Naive thymus-derived CD8-positive, alpha-beta T cell (primary cell): ENCODE results near the gene DNAH6. TPM values are rescaled to one million over a fixed set of nuclear protein-coding genes. Genes with fewer than 3 reads are reported as not detected.

Source experiments
- ATAC-seq, 2 donors: fragments of 150-1000 bp; cut with Tn5 transposase in 1 of 2; sonication (Bioruptor Pico), chemical (Tn5 transposase) in 1 of 2; 1 replicate in 1 of 2; 2 replicates in 1 of 2; pipeline ENCODE4 v1.10.0; 2021; ENCODE audit warnings: mild to moderate bottlenecking in 2 of 2, moderate library complexity in 2 of 2
- POLR2A ChIA-PET: fragments of 350-600 bp; sonication (Branson Sonifier 250); formaldehyde crosslinking; loops from one replicate; lab custom pipeline; 2021; ENCODE audit warnings: antibody characterized with exemption; lab: Charles Lee
- DNase-seq, 10 donors: peaks; one replicate each; pipeline versions ENCODE4 v3.0.0 to v3.0.0-alpha.2; 2020 to 2022
- H3K27ac Mint-ChIP-seq, 10 donors: one replicate each; pipeline ENCODE4 v1.8.0; 2020 to 2022; ENCODE audit warnings: mild to moderate bottlenecking in 10 of 10, mixed read lengths in 10 of 10, moderate library complexity in 4 of 10, inconsistent platforms in 1 of 10
- H3K27me3 Mint-ChIP-seq, 5 donors: one replicate each; pipeline ENCODE4 v1.8.0; 2021 to 2022; ENCODE audit warnings: mixed read lengths in 5 of 5
- H3K36me3 Mint-ChIP-seq, 3 donors: one replicate each; pipeline ENCODE4 v1.8.0; 2020 to 2022; ENCODE audit warnings: mixed read lengths in 3 of 3, mild to moderate bottlenecking in 2 of 3, inconsistent platforms in 1 of 3
- H3K4me1 Mint-ChIP-seq, 4 donors: one replicate each; pipeline ENCODE4 v1.8.0; 2021 to 2022; ENCODE audit warnings: mixed read lengths in 4 of 4
- H3K4me3 Mint-ChIP-seq, 10 donors: one replicate each; pipeline ENCODE4 v1.8.0; 2020 to 2022; ENCODE audit warnings: mild to moderate bottlenecking in 10 of 10, mixed read lengths in 10 of 10, moderate library complexity in 6 of 10, inconsistent platforms in 1 of 10
- H3K9me3 Mint-ChIP-seq, 9 donors: one replicate each; pipeline ENCODE4 v1.8.0; 2020 to 2022; ENCODE audit warnings: mixed read lengths in 9 of 9, mild to moderate bottlenecking in 3 of 9, inconsistent platforms in 1 of 9, moderate library complexity in 1 of 9
- polyA plus RNA-seq, 3 donors: library from polyadenylated mRNA; unstranded; fragments of 300-500 nt; fragmentation: Illumina TruSeq; gene quantifications; one replicate each; pipeline ENCODE4 v1.2.3, GENCODE V29; 2021
- total RNA-seq, 8 experiments: library from RNA in 2 of 8; stranded (reverse) in 2 of 8; gene quantifications; one replicate each; pipeline ENCODE4 v1.2.3 and lab custom pipeline; 2021 to 2026

DNAH6 gene
- total and polyA plus RNA-seq, 5 experiments from 2014 or later: 0.74 to 1.6 (median 1.2) TPM

GRCh38 chr2:84636080-84636971, 120.0 kb downstream of the DNAH6 start:
- POLR2A ChIA-PET: interaction anchor here (0.6 to 1.5 kb wide), 3 partner anchors 15 to 374 kb away, joined by 3 to 4 read pairs (median 4); no protein-coding TSS in a partner anchor
- no peaks in the 10 kb centered on the region for H3K27me3 Mint-ChIP-seq
- DNase-seq: no peak
- H3K36me3 Mint-ChIP-seq: no peaks in the 10 kb centered on the region
- no peak overlapping the region for H3K4me3 Mint-ChIP-seq
- H3K27ac Mint-ChIP-seq: peak overlapping the region in 3 of 10 donors; percentile 18 to 32 (median 29)
- peaks cover 30 to 58% (median 46%) of the 10 kb centered on the region in 4 donors for H3K4me1 Mint-ChIP-seq
- no peak for ATAC-seq
- H3K9me3 Mint-ChIP-seq: peaks cover 0 to 6% (median 1%) of the 10 kb centered on the region in 9 donors

- H3K9me3 Mint-ChIP-seq: peaks cover 6 to 27% (median 16%) of the 10 kb centered on the region in 9 donors
- POLR2A ChIA-PET: interaction anchor here (0.6 to 0.7 kb wide), 2 partner anchors 72 to 146 kb away, joined by 3 to 5 read pairs; no protein-coding TSS in a partner anchor
- ATAC-seq (no peak), DNase-seq (no peak)
- H3K36me3 Mint-ChIP-seq: peaks cover 0 to 17% (median 6%) of the 10 kb centered on the region in 3 donors
- H3K27me3 Mint-ChIP-seq: no peaks in the 10 kb centered on the region
- peaks cover 4 to 31% (median 26%) of the 10 kb centered on the region in 4 donors for H3K4me1 Mint-ChIP-seq
- no peak overlapping the region for H3K4me3 Mint-ChIP-seq
- no peak overlapping the region for H3K27ac Mint-ChIP-seq
Measured at GRCh38 chr2:84639751-84640150, 123.5 kb downstream of the DNAH6 start.

- Mint-ChIP-seq H3K36me3 (peaks cover 0 to 17% (median 6%) of the 10 kb centered on the region in 3 donors), H3K4me1 (peaks cover 4 to 29% (median 23%) of the 10 kb centered on the region in 4 donors), H3K27ac (peak overlapping the region in 2 of 10 donors; percentile 22 to 69), H3K27me3 (no peaks in the 10 kb centered on the region), H3K4me3 (no peak overlapping the region), H3K9me3 (peaks cover 6 to 27% (median 17%) of the 10 kb centered on the region in 9 donors)
- ATAC-seq (no peak), DNase-seq (no peak)
- POLR2A ChIA-PET: no interaction called here
Measured at GRCh38 chr2:84640411-84640810, 124.1 kb downstream of the DNAH6 start.

- ATAC-seq (no peak), DNase-seq (no peak)
- no peaks in the 10 kb centered on the region for H3K27me3 Mint-ChIP-seq
- H3K27ac Mint-ChIP-seq: peak overlapping the region in 4 of 10 donors; percentile 7 to 77 (median 46)
- peaks cover 0 to 17% (median 6%) of the 10 kb centered on the region in 3 donors for H3K36me3 Mint-ChIP-seq
- peaks cover 6 to 27% (median 18%) of the 10 kb centered on the region in 9 donors for H3K9me3 Mint-ChIP-seq
- H3K4me1 Mint-ChIP-seq: peaks cover 5 to 25% (median 20%) of the 10 kb centered on the region in 4 donors
- POLR2A ChIA-PET: no interaction called here
- H3K4me3 Mint-ChIP-seq: no peak overlapping the region
Measured at GRCh38 chr2:84641021-84641420, 124.7 kb downstream of the DNAH6 start.

- no peaks in the 10 kb centered on the region for H3K27me3 Mint-ChIP-seq
- peaks cover 0 to 17% (median 6%) of the 10 kb centered on the region in 3 donors for H3K36me3 Mint-ChIP-seq
- H3K4me3 Mint-ChIP-seq: no peak overlapping the region
- peaks cover 18 to 42% (median 35%) of the 10 kb centered on the region in 4 donors for H3K4me1 Mint-ChIP-seq
- H3K27ac Mint-ChIP-seq: peak overlapping the region in 4 of 10 donors; percentile 38 to 82 (median 43)
- no peak for ATAC-seq
- DNase-seq: no peak
- POLR2A ChIA-PET: no interaction called here
- peaks cover 6 to 27% (median 18%) of the 10 kb centered on the region in 9 donors for H3K9me3 Mint-ChIP-seq
Measured at GRCh38 chr2:84643991-84644390, 127.7 kb downstream of the DNAH6 start.

- ATAC-seq (no peak), DNase-seq (no peak)
- H3K36me3 Mint-ChIP-seq: peaks cover 0 to 17% (median 6%) of the 10 kb centered on the region in 3 donors
- peaks cover 30 to 62% (median 56%) of the 10 kb centered on the region in 4 donors for H3K4me1 Mint-ChIP-seq
- H3K27ac Mint-ChIP-seq: peak overlapping the region in 9 of 10 donors; percentile 23 to 84 (median 70)
- H3K27me3 Mint-ChIP-seq: no peaks in the 10 kb centered on the region
- peak overlapping the region in 3 of 10 donors; percentile 2 to 44 (median 8) for H3K4me3 Mint-ChIP-seq
- H3K9me3 Mint-ChIP-seq: peaks cover 13 to 33% (median 17%) of the 10 kb centered on the region in 9 donors
- POLR2A ChIA-PET: interaction anchor here (0.6 to 1.3 kb wide), 2 partner anchors 9 to 136 kb away, joined by 3 to 5 read pairs; no protein-coding TSS in a partner anchor
Measured at GRCh38 chr2:84646514-84646913, 130.2 kb downstream of the DNAH6 start.

- ATAC-seq (no peak), DNase-seq (no peak)
- peaks cover 30 to 64% (median 61%) of the 10 kb centered on the region in 4 donors for H3K4me1 Mint-ChIP-seq
- POLR2A ChIA-PET: no interaction called here
- H3K4me3 Mint-ChIP-seq: peak overlapping the region in 3 of 10 donors; percentile 20 to 26 (median 22)
- no peaks in the 10 kb centered on the region for H3K27me3 Mint-ChIP-seq
- H3K27ac Mint-ChIP-seq: peak overlapping the region in 7 of 10 donors; percentile 11 to 94 (median 50)
- peaks cover 0 to 15% (median 6%) of the 10 kb centered on the region in 3 donors for H3K36me3 Mint-ChIP-seq
- peaks cover 13 to 31% (median 17%) of the 10 kb centered on the region in 9 donors for H3K9me3 Mint-ChIP-seq
Measured at GRCh38 chr2:84647267-84647666, 131.0 kb downstream of the DNAH6 start.

- DNase-seq (no peak), ATAC-seq (no peak)
- Mint-ChIP-seq H3K4me1 (peaks cover 39 to 81% (median 77%) of the 10 kb centered on the region in 4 donors), H3K36me3 (peaks cover 0 to 12% (median 0%) of the 10 kb centered on the region in 3 donors), H3K9me3 (peaks cover 6 to 16% (median 10%) of the 10 kb centered on the region in 9 donors), H3K27ac (peak overlapping the region in 9 of 10 donors; percentile 42 to 94 (median 84)), H3K4me3 (peak overlapping the region in 7 of 10 donors; percentile 23 to 63 (median 51)), H3K27me3 (no peaks in the 10 kb centered on the region)
- POLR2A ChIA-PET: interaction anchor here (1.2 to 1.8 kb wide), 2 partner anchors 112 to 213 kb away, joined by 3 to 9 read pairs; no protein-coding TSS in a partner anchor
Measured at GRCh38 chr2:84649058-84649457, 132.8 kb downstream of the DNAH6 start.

GRCh38 chr2:84649487-84650142, 133.3 kb downstream of the DNAH6 start:
- Mint-ChIP-seq H3K36me3 (peaks cover 0 to 13% (median 0%) of the 10 kb centered on the region in 3 donors), H3K4me3 (peak overlapping the region; percentile 12 to 77 (median 50)), H3K9me3 (peaks cover 3 to 20% (median 10%) of the 10 kb centered on the region in 9 donors), H3K27ac (peak overlapping the region; percentile 64 to 94 (median 84)), H3K27me3 (no peaks in the 10 kb centered on the region), H3K4me1 (peaks cover 43 to 86% (median 81%) of the 10 kb centered on the region in 4 donors)
- ATAC-seq: peak; percentile 72 to 76
- POLR2A ChIA-PET: interaction anchor here (0.7 to 1.8 kb wide), 5 partner anchors 111 to 649 kb away, joined by 3 to 9 read pairs (median 3); no protein-coding TSS in a partner anchor
- peak in 3 of 10 donors; percentile 27 to 59 (median 55) for DNase-seq

- ATAC-seq (peak; percentile 61 to 72), DNase-seq (peak in 3 of 10 donors; percentile 34 to 66 (median 65))
- Mint-ChIP-seq H3K36me3 (peaks cover 0 to 26% (median 10%) of the 10 kb centered on the region in 3 donors), H3K9me3 (peaks cover 2 to 19% (median 12%) of the 10 kb centered on the region in 9 donors), H3K4me1 (peaks cover 46 to 85% (median 80%) of the 10 kb centered on the region in 4 donors), H3K4me3 (peak overlapping the region in 9 of 10 donors; percentile 2 to 79 (median 61)), H3K27ac (peak overlapping the region in 9 of 10 donors; percentile 4 to 94 (median 68)), H3K27me3 (no peaks in the 10 kb centered on the region)
- POLR2A ChIA-PET: interaction anchor here (0.9 to 1.0 kb wide), 3 partner anchors 17 to 194 kb away, joined by 3 to 4 read pairs (median 3); no protein-coding TSS in a partner anchor
Measured at GRCh38 chr2:84652431-84652830, 136.1 kb downstream of the DNAH6 start.

GRCh38 chr2:84653302-84653701, 137.0 kb downstream of the DNAH6 start:
- Mint-ChIP-seq H3K9me3 (peaks cover 2 to 20% (median 12%) of the 10 kb centered on the region in 9 donors), H3K27me3 (no peaks in the 10 kb centered on the region), H3K4me3 (peak overlapping the region in 6 of 10 donors; percentile 1 to 61 (median 20)), H3K27ac (peak overlapping the region; percentile 5 to 86 (median 68)), H3K4me1 (peaks cover 45 to 77% (median 72%) of the 10 kb centered on the region in 4 donors), H3K36me3 (peaks cover 0 to 26% (median 10%) of the 10 kb centered on the region in 3 donors)
- DNase-seq (no peak), ATAC-seq (no peak)
- POLR2A ChIA-PET: interaction anchor here (1.0 kb wide), 1 partner anchor 35 kb away, joined by 3 read pairs; no protein-coding TSS in a partner anchor
